A549 (cell line): ENCODE results near the gene GSTK1. TPM values are rescaled to one million over a fixed set of nuclear protein-coding genes. Genes with fewer than 3 reads are reported as not detected.

Experiments
- ATAC-seq, 2 experiments: fragments of 200-7000 bp in 1 of 2; fragments of >200 bp in 1 of 2; cut with Nextera tagmentation in 1 of 2; cut with Tn5 transposase in 1 of 2; 3 replicates each; pipeline versions ENCODE4 v1.8.0 to v1.9.1; 2018 to 2020; ENCODE audit warnings: mild to moderate bottlenecking in 1 of 2, moderate library complexity in 1 of 2
- CTCF ChIA-PET: fragments of 300-600 bp; sonication (Branson Sonifier 250); formaldehyde crosslinking; extraction: SDS; loops from one replicate; lab custom pipeline; 2021; ENCODE audit warnings: antibody characterized with exemption, inconsistent platforms; lab: Yijun Ruan, JAX
- POLR2A ChIA-PET: fragments of 350-600 bp; formaldehyde crosslinking; extraction: SDS; loops from one replicate; lab custom pipeline; 2021; ENCODE audit warnings: antibody characterized with exemption, inconsistent platforms; lab: Yijun Ruan, JAX
- DNase-seq, 2 experiments: peaks; one replicate each; pipeline versions ENCODE4 v3.0.0 to v3.0.0-alpha.2; 2011 to 2016; ENCODE audit warnings: low read depth in 1 of 2, low spot score in 1 of 2
- FAIRE-seq: peaks from 2 replicates; lab custom pipeline; 2011; peaks lifted over from hg19 to GRCh38; lab: Jason Lieb, UNC
- H3K27ac ChIP-seq, 2 experiments: fragments of >200 bp; sonication (Bioruptor Twin); formaldehyde crosslinking; 3 replicates each; pipeline ENCODE4 v1.5.1; 2016 to 2017
- H3K4me1 ChIP-seq: fragments of >200 bp; sonication (Bioruptor Twin); formaldehyde crosslinking; 3 replicates; pipeline ENCODE4 v1.6.1; 2016
- H3K4me2 ChIP-seq: fragments of >200 bp; sonication (Bioruptor Twin); formaldehyde crosslinking; 3 replicates; pipeline ENCODE4 v1.6.1; 2016
- H3K4me3 ChIP-seq: fragments of >200 bp; sonication (Bioruptor Twin); formaldehyde crosslinking; 3 replicates; pipeline ENCODE4 v1.5.1; 2016
- H3K9me3 ChIP-seq: fragments of >200 bp; sonication (Bioruptor Twin); formaldehyde crosslinking; 3 replicates; pipeline ENCODE4 v1.6.1; 2016
- CBX2 ChIP-seq: fragments of 200-600 bp; sonication (generic); IDR thresholded peaks from 2 replicates; pipeline ENCODE4 v1.6.1; 2016; ENCODE audit warnings: low read depth, mild to moderate bottlenecking, borderline replicate concordance
- CHD2 ChIP-seq: fragments of 150-350 bp; IDR thresholded peaks from 2 replicates; pipeline ENCODE4 v1.6.1; 2014; ENCODE audit warnings: low read length; ENCODE audit not compliant: partially characterized antibody
- EHF ChIP-seq: fragments of 250-450 bp; sonication (Bioruptor Pico); IDR thresholded peaks from 2 replicates; pipeline ENCODE4 v1.5.0; 2020; ENCODE audit warnings: mild to moderate bottlenecking
- EHMT2 ChIP-seq: fragments of 200-600 bp; sonication (generic); IDR thresholded peaks from 2 replicates; pipeline ENCODE4 v1.6.1; 2016; ENCODE audit warnings: antibody characterized with exemption, low read depth, mild to moderate bottlenecking, moderate library complexity
- EP300 ChIP-seq, 2 experiments: fragments of >200 bp; sonication (Bioruptor Twin); formaldehyde crosslinking; IDR thresholded peaks; 2 replicates in 1 of 2; 3 replicates in 1 of 2; pipeline ENCODE4 v1.6.1; 2016 to 2017
- FOSL2 ChIP-seq, 2 experiments: fragments of 450-650 bp in 1 of 2; fragments of >200 bp in 1 of 2; sonication (Bioruptor Twin) in 1 of 2; formaldehyde crosslinking; IDR thresholded peaks; 2 replicates each; pipeline versions ENCODE4 v1.5.0 to v1.6.1; 2016 to 2020; ENCODE audit warnings: mild to moderate bottlenecking in 1 of 2, moderate library complexity in 1 of 2
- GATA3 ChIP-seq: IDR thresholded peaks from 2 replicates; pipeline ENCODE4 v1.6.1; 2012; ENCODE audit warnings: borderline replicate concordance
- JUN ChIP-seq, 2 experiments: fragments of >200 bp; sonication (Bioruptor Twin); formaldehyde crosslinking; IDR thresholded peaks; 2 replicates in 1 of 2; 3 replicates in 1 of 2; pipeline ENCODE4 v1.6.1; 2016 to 2017
- KDM5A ChIP-seq: fragments of 200-600 bp; sonication (generic); IDR thresholded peaks from 2 replicates; pipeline ENCODE4 v1.6.1; 2016; ENCODE audit warnings: antibody characterized with exemption, mild to moderate bottlenecking
- MAZ ChIP-seq: fragments of 150-350 bp; IDR thresholded peaks from 2 replicates; pipeline ENCODE4 v1.6.1; 2014; ENCODE audit warnings: antibody characterized with exemption, low read depth, low read length, borderline replicate concordance
- NFE2L2 ChIP-seq: fragments of 150-350 bp; conservative IDR thresholded peaks from 2 replicates; pipeline ENCODE4 v1.6.1; 2014; ENCODE audit warnings: low read length
- NR3C1 ChIP-seq: fragments of >200 bp; sonication (Bioruptor Twin); formaldehyde crosslinking; IDR thresholded peaks from 3 replicates; pipeline ENCODE4 v1.6.1; 2017
- POLR2AphosphoS2 ChIP-seq: conservative IDR thresholded peaks from 2 replicates; pipeline ENCODE4 v1.6.1; 2012; ENCODE audit warnings: low read length, improper control_type of control experiment, inconsistent platforms
- RAD21 ChIP-seq, 2 experiments: fragments of >200 bp in 1 of 2; sonication (Bioruptor Twin) in 1 of 2; formaldehyde crosslinking in 1 of 2; IDR thresholded peaks in 1 of 2; conservative IDR thresholded peaks in 1 of 2; 2 replicates in 1 of 2; 3 replicates in 1 of 2; pipeline ENCODE4 v1.6.1; 2012 to 2018; ENCODE audit warnings: inconsistent platforms in 1 of 2
- RFX5 ChIP-seq: fragments of 450-650 bp; IDR thresholded peaks from 2 replicates; pipeline ENCODE4 v1.7.1; 2014; ENCODE audit warnings: antibody characterized with exemption, mild to moderate bottlenecking, moderate library complexity
- RNF2 ChIP-seq: fragments of 200-600 bp; sonication (generic); IDR thresholded peaks from 2 replicates; pipeline ENCODE4 v1.6.1; 2016; ENCODE audit warnings: low read depth, mild to moderate bottlenecking, antibody characterized with exemption, moderate library complexity, borderline replicate concordance
- ZC3H11A ChIP-seq: fragments of 450-650 bp; IDR thresholded peaks from 2 replicates; pipeline ENCODE4 v1.6.1; 2014; ENCODE audit warnings: antibody characterized with exemption, mild to moderate bottlenecking
- WGBS: methylation state at CpG from one replicate; pipeline ENCODE4 v1.1.6; 2017; ENCODE audit errors: missing lambda C conversion rate; 5-methylcytosine and 5-hydroxymethylcytosine counted together
- polyA plus RNA-seq, 4 experiments: library from polyadenylated mRNA; depleted of rRNA in 3 of 4; stranded (reverse); fragments of >200 nt; fragmentation: RNase III in 1 of 4; extraction: RNeasy Plus Mini Kit Qiagen cat#74134 plus additional on column Dnase treatment in 1 of 4; gene quantifications; 2 replicates in 3 of 4; 3 replicates in 1 of 4; pipeline ENCODE4 v1.2.3, GENCODE V29; 2011 to 2017
- TF ChIP-seq, protein P1 (sequence below): fragments of 150-350 bp; IDR thresholded peaks from 2 replicates; pipeline ENCODE4 v1.6.1; 2014; ENCODE audit warnings: low read depth, mild to moderate bottlenecking, low read length
- TF ChIP-seq, protein P2 (sequence below): fragments of 250-450 bp; sonication (Bioruptor Pico); IDR thresholded peaks from 2 replicates; pipeline ENCODE4 v1.5.0; 2020; ENCODE audit warnings: low read depth, mild to moderate bottlenecking, moderate library complexity
- TF ChIP-seq, protein P3 (sequence below): fragments of 200-600 bp; sonication (generic); IDR thresholded peaks from 2 replicates; pipeline ENCODE4 v1.6.1; 2016; ENCODE audit warnings: antibody characterized with exemption, mild to moderate bottlenecking, moderate library complexity

The GSTK1 gene
- polyA plus RNA-seq, 2 of the 4 experiments (the other 2 are of a cell fraction) = 76.6 to 91.5 TPM

DNA sequence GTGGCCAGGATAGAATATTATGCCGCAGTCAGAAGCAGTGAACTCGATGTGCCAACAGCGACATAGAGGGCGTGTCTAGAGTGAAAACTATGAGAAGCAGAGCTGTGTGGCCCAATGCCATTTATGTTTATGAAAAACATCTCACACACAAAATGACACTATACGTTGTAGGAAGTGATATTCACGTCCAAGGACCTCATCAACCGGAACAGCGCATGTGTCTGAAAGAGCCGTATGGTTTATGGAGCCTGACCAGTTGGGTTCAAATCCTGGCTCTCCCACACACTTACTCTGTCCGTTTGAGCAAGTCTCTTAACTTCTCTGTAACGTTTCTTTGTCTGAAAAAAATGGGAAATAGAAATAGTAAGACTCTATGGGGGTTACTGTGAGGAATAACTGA is 20.9 kb upstream of the GSTK1 start (continued):
- TF ChIP-seq, protein P1, sequence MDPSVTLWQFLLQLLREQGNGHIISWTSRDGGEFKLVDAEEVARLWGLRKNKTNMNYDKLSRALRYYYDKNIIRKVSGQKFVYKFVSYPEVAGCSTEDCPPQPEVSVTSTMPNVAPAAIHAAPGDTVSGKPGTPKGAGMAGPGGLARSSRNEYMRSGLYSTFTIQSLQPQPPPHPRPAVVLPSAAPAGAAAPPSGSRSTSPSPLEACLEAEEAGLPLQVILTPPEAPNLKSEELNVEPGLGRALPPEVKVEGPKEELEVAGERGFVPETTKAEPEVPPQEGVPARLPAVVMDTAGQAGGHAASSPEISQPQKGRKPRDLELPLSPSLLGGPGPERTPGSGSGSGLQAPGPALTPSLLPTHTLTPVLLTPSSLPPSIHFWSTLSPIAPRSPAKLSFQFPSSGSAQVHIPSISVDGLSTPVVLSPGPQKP = no peak

DNA sequence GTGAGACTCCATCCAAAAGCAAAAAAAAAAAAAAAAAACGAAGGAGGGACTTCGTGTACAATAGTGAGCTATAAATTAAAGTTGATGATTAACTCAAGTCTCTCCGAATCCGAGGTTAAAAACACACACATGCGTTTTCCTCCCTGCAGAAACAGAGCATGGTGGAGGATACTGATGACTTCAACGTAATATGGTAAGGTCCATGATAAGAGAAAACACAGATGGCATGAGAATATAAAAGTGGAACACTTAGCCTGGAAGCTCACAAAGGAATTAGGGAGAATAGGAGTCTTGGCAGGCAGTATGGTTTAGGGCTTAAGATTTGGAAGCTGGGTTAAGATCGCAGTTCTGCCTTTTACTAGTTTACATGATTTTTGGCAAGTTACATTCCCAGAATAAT is 20.1 kb upstream of the GSTK1 start:
- ATAC-seq (no peak), FAIRE-seq (no peak), DNase-seq (no peak)
- Histone ChIP-seq H3K4me2 (no peak overlapping the region), H3K9me3 (no peaks in the 10 kb centered on the region), H3K4me1 (peaks cover 9% of the 10 kb centered on the region), H3K27ac (no peak overlapping the region), H3K4me3 (no peak overlapping the region)
- POLR2A ChIA-PET = no interaction called here
- TF ChIP-seq FOSL2 (IDR thresholded peaks at IDR 0.05) (no peak), FOSL2 (CRISPR knock-in tag; IDR thresholded peaks at IDR 0.05) (no peak), RNF2 (no peak), EHF (CRISPR knock-in tag) (no peak), KDM5A (no peak), CHD2 (no peak)
- WGBS = 39% methylated on average over 7 of the region's 7 CpGs
- CTCF ChIA-PET = interaction anchor here (1.1 to 2.7 kb wide), 4 partner anchors 16 to 174 kb away, joined by 3 to 10 read pairs (median 5); no protein-coding TSS in a partner anchor

DNA sequence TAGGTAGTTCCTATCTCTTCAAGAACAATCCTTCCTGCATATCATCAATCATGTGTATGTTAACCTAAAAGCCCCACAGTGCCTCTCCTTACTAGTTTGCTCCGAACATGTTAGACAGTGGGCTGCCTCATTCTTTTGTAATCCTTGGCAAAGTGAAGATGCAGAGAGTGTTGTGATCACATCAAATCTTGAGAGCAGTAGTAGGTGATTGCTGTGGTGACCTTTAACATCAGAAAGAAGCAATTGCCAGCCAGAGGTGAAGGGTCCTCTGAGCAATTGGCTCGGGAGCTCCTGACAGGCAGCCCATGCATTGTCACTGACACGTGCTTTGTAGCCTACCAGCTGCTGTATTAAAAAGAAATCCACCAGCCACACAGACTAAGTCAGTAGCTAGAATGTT is 19.6 kb upstream of the GSTK1 start:
- no peak for ATAC-seq
- TF ChIP-seq RNF2 (no peak), NR3C1 (no peak), EP300 (IDR thresholded peaks at IDR 0.05) (no peak), RAD21 (conservative IDR thresholded peaks at IDR 0.05 in 1 of 2, IDR thresholded peaks at IDR 0.05 in 1 of 2) (no peak), JUN (IDR thresholded peaks at IDR 0.05) (no peak)
- DNase-seq = no peak
- FAIRE-seq = no peak
- no peak overlapping the region for H3K27ac ChIP-seq
- no peak overlapping the region for H3K4me2 ChIP-seq
- WGBS = 55% methylated on average over 3 of the region's 3 CpGs
- no peaks in the 10 kb centered on the region for H3K9me3 ChIP-seq
- H3K4me3 ChIP-seq = no peak overlapping the region
- CTCF ChIA-PET = interaction anchor here (0.6 to 2.7 kb wide), 5 partner anchors 15 to 173 kb away, joined by 3 to 10 read pairs (median 3); no protein-coding TSS in a partner anchor
- H3K4me1 ChIP-seq = peaks cover 9% of the 10 kb centered on the region
- POLR2A ChIA-PET = no interaction called here

GRCh38 chr7:143244321-143244720 is 18.9 kb upstream of the GSTK1 start:
- CTCF ChIA-PET = interaction anchor here (0.6 to 2.7 kb wide), 5 partner anchors 11 to 173 kb away, joined by 3 to 10 read pairs (median 4); no protein-coding TSS in a partner anchor
- DNase-seq = no peak
- Histone ChIP-seq H3K4me2 (no peak overlapping the region), H3K9me3 (no peaks in the 10 kb centered on the region), H3K27ac (no peak overlapping the region)
- ATAC-seq = no peak
- POLR2A ChIA-PET = interaction anchor here (0.6 kb wide), 1 partner anchor 65 kb away, joined by 10 read pairs; no protein-coding TSS in a partner anchor
- TF ChIP-seq, protein P1 = no peak
- no peak for TF ChIP-seq CHD2
- TF ChIP-seq MAZ = no peak
- TF ChIP-seq CBX2 = no peak
- TF ChIP-seq NFE2L2 = no peak
- no peak for TF ChIP-seq GATA3
- TF ChIP-seq, protein P2, sequence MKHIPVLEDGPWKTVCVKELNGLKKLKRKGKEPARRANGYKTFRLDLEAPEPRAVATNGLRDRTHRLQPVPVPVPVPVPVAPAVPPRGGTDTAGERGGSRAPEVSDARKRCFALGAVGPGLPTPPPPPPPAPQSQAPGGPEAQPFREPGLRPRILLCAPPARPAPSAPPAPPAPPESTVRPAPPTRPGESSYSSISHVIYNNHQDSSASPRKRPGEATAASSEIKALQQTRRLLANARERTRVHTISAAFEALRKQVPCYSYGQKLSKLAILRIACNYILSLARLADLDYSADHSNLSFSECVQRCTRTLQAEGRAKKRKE (CRISPR knock-in tag) = no peak
- no peak for TF ChIP-seq RFX5
- TF ChIP-seq EHMT2 = no peak
- TF ChIP-seq POLR2AphosphoS2 = no peak
- TF ChIP-seq ZC3H11A = no peak
- TF ChIP-seq RAD21 (conservative IDR thresholded peaks at IDR 0.05 in 1 of 2, IDR thresholded peaks at IDR 0.05 in 1 of 2) = no peak
- TF ChIP-seq, protein P3, sequence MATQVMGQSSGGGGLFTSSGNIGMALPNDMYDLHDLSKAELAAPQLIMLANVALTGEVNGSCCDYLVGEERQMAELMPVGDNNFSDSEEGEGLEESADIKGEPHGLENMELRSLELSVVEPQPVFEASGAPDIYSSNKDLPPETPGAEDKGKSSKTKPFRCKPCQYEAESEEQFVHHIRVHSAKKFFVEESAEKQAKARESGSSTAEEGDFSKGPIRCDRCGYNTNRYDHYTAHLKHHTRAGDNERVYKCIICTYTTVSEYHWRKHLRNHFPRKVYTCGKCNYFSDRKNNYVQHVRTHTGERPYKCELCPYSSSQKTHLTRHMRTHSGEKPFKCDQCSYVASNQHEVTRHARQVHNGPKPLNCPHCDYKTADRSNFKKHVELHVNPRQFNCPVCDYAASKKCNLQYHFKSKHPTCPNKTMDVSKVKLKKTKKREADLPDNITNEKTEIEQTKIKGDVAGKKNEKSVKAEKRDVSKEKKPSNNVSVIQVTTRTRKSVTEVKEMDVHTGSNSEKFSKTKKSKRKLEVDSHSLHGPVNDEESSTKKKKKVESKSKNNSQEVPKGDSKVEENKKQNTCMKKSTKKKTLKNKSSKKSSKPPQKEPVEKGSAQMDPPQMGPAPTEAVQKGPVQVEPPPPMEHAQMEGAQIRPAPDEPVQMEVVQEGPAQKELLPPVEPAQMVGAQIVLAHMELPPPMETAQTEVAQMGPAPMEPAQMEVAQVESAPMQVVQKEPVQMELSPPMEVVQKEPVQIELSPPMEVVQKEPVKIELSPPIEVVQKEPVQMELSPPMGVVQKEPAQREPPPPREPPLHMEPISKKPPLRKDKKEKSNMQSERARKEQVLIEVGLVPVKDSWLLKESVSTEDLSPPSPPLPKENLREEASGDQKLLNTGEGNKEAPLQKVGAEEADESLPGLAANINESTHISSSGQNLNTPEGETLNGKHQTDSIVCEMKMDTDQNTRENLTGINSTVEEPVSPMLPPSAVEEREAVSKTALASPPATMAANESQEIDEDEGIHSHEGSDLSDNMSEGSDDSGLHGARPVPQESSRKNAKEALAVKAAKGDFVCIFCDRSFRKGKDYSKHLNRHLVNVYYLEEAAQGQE = no peak
- TF ChIP-seq, all 56 proteins: peak for 0
- no peak for FAIRE-seq
- 6% methylated on average over 1 of the region's 1 CpG for WGBS
- H3K4me1 ChIP-seq = peaks cover 9% of the 10 kb centered on the region
- H3K4me3 ChIP-seq = no peak overlapping the region
